ENCODE results near the gene DNPH1.

DNA sequence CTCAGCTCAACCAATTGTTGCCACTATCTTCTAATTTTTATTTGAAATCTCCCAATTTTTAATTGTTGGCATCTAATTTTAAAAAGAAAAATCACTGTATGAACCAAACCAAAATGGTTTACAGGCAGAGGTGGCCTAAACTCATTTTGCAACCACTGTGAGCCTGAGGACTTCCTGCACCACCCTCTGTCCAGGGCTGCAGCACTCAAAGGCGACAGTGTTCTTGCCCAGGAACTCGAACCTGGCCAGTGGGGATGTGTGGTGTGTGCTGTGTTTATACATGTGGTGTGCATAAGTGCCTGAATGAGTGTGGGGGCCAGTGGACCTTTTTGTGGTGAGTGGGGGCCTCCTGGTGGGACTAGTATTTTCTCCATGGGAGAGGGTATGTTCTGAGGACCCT, 44.4 kb upstream of the DNPH1 start:
- no peak for TF ChIP-seq SMC3 (IDR thresholded peaks at IDR 0.05)
- TF ChIP-seq, protein P1, sequence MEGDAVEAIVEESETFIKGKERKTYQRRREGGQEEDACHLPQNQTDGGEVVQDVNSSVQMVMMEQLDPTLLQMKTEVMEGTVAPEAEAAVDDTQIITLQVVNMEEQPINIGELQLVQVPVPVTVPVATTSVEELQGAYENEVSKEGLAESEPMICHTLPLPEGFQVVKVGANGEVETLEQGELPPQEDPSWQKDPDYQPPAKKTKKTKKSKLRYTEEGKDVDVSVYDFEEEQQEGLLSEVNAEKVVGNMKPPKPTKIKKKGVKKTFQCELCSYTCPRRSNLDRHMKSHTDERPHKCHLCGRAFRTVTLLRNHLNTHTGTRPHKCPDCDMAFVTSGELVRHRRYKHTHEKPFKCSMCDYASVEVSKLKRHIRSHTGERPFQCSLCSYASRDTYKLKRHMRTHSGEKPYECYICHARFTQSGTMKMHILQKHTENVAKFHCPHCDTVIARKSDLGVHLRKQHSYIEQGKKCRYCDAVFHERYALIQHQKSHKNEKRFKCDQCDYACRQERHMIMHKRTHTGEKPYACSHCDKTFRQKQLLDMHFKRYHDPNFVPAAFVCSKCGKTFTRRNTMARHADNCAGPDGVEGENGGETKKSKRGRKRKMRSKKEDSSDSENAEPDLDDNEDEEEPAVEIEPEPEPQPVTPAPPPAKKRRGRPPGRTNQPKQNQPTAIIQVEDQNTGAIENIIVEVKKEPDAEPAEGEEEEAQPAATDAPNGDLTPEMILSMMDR (IDR thresholded peaks at IDR 0.05) = no peak
